Stimulated activated CD8-positive, alpha-beta memory T cell treated with anti-CD3 and anti-CD28 coated beads, Interleukin-12 subunit alpha, Interleukin-12 subunit beta, amount 100 ng/mL, for 4 hours (primary cell): ENCODE measurements around the gene RAB14.
"Not testable (repeated sequence)": the region's sequence is repeated elsewhere in the genome, so short reads cannot be mapped to it uniquely, and the experiment has no call there.

Experiments used
- DNase-seq: peaks from one replicate; pipeline ENCODE4 v3.0.0-alpha.2; 2020; ENCODE audit warnings: low read depth

RAB14 gene

GRCh38 chr9:121191235-121191634 lies 10.4 kb downstream of the RAB14 start:
- DNase-seq, result no peak

- no peak for DNase-seq
Measured at GRCh38 chr9:121189660-121190059, 12.0 kb downstream of the RAB14 start.

- DNase-seq, result no peak
Measured at GRCh38 chr9:121189006-121189405, 12.7 kb downstream of the RAB14 start.

- DNase-seq, result no peak
Measured at GRCh38 chr9:121187636-121188305, 13.9 kb downstream of the RAB14 start.

GRCh38 chr9:121185774-121186403 lies 15.8 kb downstream of the RAB14 start:
- DNase-seq, result no peak

GRCh38 chr9:121185178-121185745 lies 16.4 kb downstream of the RAB14 start:
- no peak for DNase-seq

GRCh38 chr9:121184463-121184862 lies 17.2 kb downstream of the RAB14 start:
- no peak for DNase-seq

DNA sequence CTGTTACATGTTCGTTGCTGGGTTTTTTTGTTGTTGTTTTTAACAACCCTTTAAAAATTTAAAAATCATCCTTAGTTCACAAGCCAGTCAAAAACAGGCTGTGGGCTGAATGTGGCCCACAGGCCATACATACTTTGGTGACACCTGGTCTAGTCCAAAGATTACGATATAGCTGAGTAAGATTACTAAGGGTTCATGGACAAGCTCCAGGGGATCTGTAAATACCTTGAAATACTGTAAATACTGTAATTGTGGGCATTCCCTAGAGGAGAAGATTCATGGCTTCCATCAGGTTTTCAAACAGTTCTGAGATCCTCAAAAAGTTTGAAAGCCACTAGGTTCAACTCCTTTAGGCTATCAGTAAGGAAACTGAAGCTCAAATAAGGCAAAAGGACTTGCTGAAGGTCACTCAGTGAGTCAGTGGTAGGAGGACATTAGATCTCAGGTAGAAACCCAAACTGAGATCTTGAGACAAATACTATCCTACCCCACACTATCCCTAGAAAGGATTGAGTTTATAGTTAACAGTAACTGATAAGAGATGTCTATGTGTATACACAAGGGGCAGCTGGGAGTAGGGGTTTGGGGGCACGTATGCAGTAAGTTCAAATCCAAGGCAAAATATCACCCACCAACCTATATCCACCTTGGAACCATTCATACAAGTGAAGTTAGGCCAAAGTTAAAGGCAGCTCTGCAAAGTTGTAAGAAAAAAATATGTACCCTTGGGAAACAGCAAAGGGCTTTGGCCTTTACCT lies 17.8 kb downstream of the RAB14 start:
- no peak for DNase-seq

GRCh38 chr9:121182989-121183388 lies 18.7 kb downstream of the RAB14 start:
- no peak for DNase-seq

DNA sequence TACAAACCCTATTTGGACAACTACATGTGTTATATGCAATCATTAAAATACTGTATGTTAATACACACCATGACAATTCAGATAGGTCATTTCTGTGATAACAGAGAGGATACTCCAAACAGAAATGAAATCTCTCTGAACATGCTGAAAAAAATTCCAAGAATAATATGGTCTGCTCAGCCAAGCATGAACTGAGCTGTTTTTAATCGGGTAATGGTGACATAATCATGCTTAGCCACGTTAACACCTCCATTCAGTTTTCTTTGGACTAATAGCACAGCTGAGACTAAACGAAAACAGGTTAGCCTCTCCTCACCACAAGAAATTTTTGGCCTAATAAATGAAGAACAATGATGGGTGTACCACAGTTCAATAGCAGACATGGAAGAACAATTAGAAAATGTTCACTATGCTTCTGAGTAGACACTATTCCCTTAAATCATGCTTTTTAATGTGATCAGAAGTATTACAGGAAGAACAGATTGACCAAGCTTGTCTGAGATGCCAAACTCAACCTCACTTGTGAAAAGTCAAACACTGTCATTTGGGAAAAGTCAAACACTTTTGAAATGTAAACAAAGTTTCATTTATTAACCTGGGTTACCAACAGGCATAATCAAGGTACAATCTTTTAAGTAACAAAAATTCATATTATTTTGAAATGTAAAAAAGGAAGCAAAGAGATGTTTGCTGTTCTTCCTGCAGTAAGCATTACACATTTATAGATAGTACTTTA lies 19.4 kb downstream of the RAB14 start:
- DNase-seq, result no peak

DNA sequence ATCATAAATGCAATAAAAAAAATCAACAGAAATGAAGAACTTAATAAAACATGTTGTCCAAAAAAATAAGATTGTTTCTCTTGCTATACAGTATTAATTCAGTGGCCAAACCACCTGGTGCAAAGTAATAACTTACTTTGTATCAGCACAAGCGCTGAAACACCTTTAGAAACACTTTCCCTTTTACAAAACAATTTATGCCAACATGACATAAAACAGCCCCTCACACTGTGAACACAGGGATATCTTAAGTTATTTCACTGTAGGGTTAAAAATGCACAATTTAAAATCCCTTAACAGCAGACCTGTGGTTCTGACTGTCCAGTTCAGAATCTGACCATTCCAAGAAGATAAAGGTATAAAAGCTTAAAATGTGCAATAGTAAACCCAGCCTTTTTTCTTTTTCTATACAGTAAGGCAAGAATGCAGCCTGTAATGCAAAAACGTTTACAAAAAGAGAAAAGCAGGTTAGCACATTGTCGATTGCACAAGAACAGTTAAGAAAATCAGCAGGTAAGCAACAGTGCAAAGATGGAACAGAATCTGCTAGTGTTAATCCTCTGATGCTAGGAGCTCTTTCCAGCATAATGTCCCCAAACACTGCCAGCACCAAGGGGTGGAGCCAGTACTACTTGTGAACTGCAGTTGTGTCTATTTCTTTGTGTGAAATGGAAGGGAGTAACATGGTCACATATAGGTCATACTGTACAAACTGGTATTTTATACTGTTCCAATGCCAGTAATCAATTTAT lies 21.6 kb downstream of the RAB14 start:
- DNase-seq, result no peak

DNA sequence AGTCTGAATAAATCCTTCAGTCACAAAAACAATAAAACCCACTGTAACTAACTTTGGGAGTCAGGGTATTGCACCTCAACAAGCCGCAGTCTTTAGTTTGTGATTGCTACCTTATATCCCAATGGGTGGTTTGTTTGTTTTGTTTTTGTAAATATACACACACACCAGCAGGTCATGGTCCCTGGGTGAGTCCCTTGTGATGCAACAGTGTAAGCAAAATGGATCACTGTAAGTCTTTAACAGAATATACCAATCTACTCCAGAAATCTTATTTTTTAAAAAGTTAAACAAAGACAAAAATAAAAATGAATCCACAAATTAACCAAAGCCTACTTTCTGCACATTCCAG lies 22.3 kb downstream of the RAB14 start:
- not testable (repeated sequence) for DNase-seq

GRCh38 chr9:121178676-121179372 lies 22.8 kb downstream of the RAB14 start:
- no peak for DNase-seq

GRCh38 chr9:121173501-121173900 lies 28.2 kb downstream of the RAB14 start:
- DNase-seq, result no peak

DNA sequence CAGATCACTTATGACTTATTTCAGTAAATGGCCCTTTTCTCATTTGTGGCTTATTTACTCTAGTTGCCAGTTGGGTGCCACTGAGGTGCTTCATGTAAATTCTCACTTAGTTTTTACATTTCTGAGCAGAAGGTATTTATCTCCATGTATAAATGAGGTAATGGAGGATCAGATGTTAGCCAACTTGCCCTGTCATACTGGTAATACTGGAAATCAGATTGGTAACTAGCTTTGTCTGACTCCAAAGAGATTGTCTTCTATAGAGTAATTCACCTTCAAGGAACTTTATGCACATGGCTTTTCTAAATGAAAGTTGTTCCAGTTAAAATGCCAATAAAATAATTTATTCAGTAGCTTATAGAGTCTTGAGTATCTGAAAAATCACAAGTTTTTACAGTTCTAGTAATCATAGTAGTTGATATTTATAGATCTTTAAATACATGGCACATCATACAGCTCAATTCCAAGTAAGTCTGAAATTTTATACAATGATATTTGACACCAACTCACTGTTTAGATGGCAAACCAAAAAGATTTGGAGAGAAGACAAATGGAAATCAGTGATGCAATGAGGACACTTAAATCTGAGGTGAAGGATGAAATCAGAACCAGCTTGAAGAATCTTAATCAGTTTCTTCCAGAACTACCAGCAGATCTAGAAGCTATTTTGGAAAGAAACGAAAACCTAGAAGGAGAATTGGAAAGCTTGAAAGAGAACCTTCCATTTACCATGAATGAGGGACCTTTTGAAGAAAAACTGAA lies 28.8 kb downstream of the RAB14 start:
- no peak for DNase-seq

DNA sequence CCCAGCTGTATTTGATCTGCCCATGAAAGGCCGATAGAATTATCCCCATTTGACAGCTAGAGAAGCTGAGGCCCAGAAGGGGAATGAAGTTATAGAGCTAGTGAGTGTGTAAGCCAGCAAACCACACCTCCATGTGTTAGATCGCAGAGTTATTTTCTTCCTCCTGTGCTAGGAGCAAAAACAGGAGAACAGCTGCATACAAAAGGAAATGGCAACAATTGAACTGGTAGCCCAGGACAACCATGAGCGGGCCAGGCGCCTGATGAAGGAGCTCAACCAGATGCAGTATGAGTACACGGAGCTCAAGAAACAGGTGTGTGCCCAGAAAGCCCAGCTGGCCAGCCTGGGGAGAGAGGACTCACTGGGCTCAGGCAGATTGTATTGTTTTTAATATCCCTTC lies 30.4 kb downstream of the RAB14 start:
- no peak for DNase-seq

GRCh38 chr9:121169094-121169601 lies 32.5 kb downstream of the RAB14 start:
- no peak for DNase-seq

GRCh38 chr9:121168052-121168451 lies 33.6 kb downstream of the RAB14 start:
- no peak for DNase-seq

DNA sequence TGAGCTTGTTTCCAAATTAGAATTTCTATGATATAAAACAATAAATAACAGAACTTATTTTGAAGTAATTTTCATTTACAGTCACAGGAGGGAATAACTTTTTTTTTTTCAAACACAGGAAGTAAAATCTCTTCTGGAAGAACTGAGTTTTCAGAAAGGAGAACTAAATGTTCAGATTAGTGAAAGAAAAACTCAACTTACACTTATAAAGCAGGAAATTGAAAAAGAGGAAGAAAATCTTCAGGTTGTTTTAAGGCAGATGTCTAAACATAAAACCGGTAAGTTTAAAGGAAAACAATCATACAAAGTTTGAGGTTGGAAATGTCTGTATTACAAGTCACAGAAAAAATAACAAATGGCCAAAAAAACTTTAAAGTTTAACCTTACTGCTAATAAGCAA lies 41.6 kb downstream of the RAB14 start:
- no peak for DNase-seq

- DNase-seq, result no peak
Measured at GRCh38 chr9:121157939-121158338, 43.7 kb downstream of the RAB14 start.
